Breast epithelium (tissue), 3 donors: ENCODE results near the gene GALNT6.

ENCODE experiments used
- CTCF ChIP-seq, 3 donors: fragments of 450-650 bp; IDR thresholded peaks; one replicate each; pipeline ENCODE4 v1.5.1; 2016 to 2017; ENCODE audit warnings: antibody characterized with exemption in 3 of 3, mild to moderate bottlenecking in 3 of 3, moderate library complexity in 3 of 3
- POLR2A ChIP-seq: fragments of 450-650 bp; IDR thresholded peaks from one replicate; pipeline ENCODE4 v1.6.1; 2016; ENCODE audit warnings: antibody characterized with exemption, mild to moderate bottlenecking, moderate library complexity
- POLR2AphosphoS5 ChIP-seq, 3 donors: sonication (generic); formaldehyde crosslinking; IDR thresholded peaks; one replicate each; pipeline ENCODE4 v1.6.1; 2017; ENCODE audit warnings: antibody characterized with exemption in 3 of 3

- TF ChIP-seq CTCF (IDR thresholded peaks at IDR 0.05) (no peak), POLR2A (no peak), POLR2AphosphoS5 (IDR thresholded peaks at IDR 0.05) (no peak)
Measured at GRCh38 chr12:51320695-51321320, 70.4 kb downstream of the GALNT6 start.
